NB4 (cell line): ENCODE data around the gene HYDIN.
"Not testable (repeated sequence)": the region's sequence is repeated elsewhere in the genome, so short reads cannot be mapped to it uniquely, and the experiment has no call there.

ENCODE experiments used
- MYC ChIP-seq: IDR thresholded peaks from 2 replicates; pipeline ENCODE4 v1.6.1; 2011; ENCODE audit warnings: low read depth, low read length
- POLR2A ChIP-seq: IDR thresholded peaks from 2 replicates; pipeline ENCODE4 v1.6.1; 2011; ENCODE audit warnings: mild to moderate bottlenecking; ENCODE audit not compliant: insufficient read length; ENCODE audit errors: extremely low read depth
- TF ChIP-seq, protein P1 (sequence below): IDR thresholded peaks from one replicate; pipeline ENCODE4 v1.5.1; 2012; ENCODE audit warnings: low read depth, low read length
- TF ChIP-seq, protein P2 (sequence below): IDR thresholded peaks from 2 replicates; pipeline ENCODE4 v1.6.1; 2011; ENCODE audit warnings: low read depth, low read length

GRCh38 chr16:70888208-70888607 lies 342.3 kb downstream of the HYDIN start:
- TF ChIP-seq, protein P1, sequence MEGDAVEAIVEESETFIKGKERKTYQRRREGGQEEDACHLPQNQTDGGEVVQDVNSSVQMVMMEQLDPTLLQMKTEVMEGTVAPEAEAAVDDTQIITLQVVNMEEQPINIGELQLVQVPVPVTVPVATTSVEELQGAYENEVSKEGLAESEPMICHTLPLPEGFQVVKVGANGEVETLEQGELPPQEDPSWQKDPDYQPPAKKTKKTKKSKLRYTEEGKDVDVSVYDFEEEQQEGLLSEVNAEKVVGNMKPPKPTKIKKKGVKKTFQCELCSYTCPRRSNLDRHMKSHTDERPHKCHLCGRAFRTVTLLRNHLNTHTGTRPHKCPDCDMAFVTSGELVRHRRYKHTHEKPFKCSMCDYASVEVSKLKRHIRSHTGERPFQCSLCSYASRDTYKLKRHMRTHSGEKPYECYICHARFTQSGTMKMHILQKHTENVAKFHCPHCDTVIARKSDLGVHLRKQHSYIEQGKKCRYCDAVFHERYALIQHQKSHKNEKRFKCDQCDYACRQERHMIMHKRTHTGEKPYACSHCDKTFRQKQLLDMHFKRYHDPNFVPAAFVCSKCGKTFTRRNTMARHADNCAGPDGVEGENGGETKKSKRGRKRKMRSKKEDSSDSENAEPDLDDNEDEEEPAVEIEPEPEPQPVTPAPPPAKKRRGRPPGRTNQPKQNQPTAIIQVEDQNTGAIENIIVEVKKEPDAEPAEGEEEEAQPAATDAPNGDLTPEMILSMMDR, result not testable (repeated sequence)
- TF ChIP-seq POLR2A, MYC: not testable (repeated sequence)
- TF ChIP-seq, protein P2, sequence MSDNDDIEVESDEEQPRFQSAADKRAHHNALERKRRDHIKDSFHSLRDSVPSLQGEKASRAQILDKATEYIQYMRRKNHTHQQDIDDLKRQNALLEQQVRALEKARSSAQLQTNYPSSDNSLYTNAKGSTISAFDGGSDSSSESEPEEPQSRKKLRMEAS, result not testable (repeated sequence)
